Brain microvascular endothelial cell (primary cell): ENCODE data around the gene DPP7.
"Not testable (repeated sequence)": the region's sequence is repeated elsewhere in the genome, so short reads cannot be mapped to it uniquely, and the experiment has no call there.

Experiments used
- DNase-seq: peaks from one replicate; pipeline ENCODE4 v3.0.0-alpha.2; 2020
- H3K27ac ChIP-seq: fragments of 250-450 bp; sonication (Bioruptor Pico); 2 replicates; pipeline ENCODE4 v1.5.1; 2020; ENCODE audit warnings: mild to moderate bottlenecking, moderate library complexity
- H3K27me3 ChIP-seq: fragments of 250-450 bp; sonication (Bioruptor Pico); replicated peaks from 2 replicates; pipeline ENCODE4 v1.5.1; 2020; ENCODE audit warnings: mild to moderate bottlenecking
- H3K36me3 ChIP-seq: fragments of 250-450 bp; sonication (Bioruptor Pico); replicated peaks from 2 replicates; pipeline ENCODE4 v1.5.1; 2020; ENCODE audit warnings: mild to moderate bottlenecking
- H3K4me3 ChIP-seq: 2 replicates; pipeline ENCODE4 v1.5.1; 2011; ENCODE audit warnings: low read depth, mild to moderate bottlenecking, control low read depth, low read length, moderate library complexity
- in situ Hi-C: cut with HindIII; loops from 2 replicates; pipeline ENCODE4 v1.10.0; 2017; ENCODE audit warnings: low sequenced_read_pairs, low pct_ligation_motif_present
- TF ChIP-seq, protein P1 (sequence below): IDR thresholded peaks from 2 replicates; pipeline ENCODE4 v1.5.1; 2011; ENCODE audit warnings: low read depth, mild to moderate bottlenecking, moderate library complexity, low read length, control low read depth, inconsistent platforms; ENCODE audit errors: missing control alignments

Gene DPP7

GRCh38 chr9:137063311-137064026 lies 51.1 kb downstream of the DPP7 start:
- TF ChIP-seq, protein P1, sequence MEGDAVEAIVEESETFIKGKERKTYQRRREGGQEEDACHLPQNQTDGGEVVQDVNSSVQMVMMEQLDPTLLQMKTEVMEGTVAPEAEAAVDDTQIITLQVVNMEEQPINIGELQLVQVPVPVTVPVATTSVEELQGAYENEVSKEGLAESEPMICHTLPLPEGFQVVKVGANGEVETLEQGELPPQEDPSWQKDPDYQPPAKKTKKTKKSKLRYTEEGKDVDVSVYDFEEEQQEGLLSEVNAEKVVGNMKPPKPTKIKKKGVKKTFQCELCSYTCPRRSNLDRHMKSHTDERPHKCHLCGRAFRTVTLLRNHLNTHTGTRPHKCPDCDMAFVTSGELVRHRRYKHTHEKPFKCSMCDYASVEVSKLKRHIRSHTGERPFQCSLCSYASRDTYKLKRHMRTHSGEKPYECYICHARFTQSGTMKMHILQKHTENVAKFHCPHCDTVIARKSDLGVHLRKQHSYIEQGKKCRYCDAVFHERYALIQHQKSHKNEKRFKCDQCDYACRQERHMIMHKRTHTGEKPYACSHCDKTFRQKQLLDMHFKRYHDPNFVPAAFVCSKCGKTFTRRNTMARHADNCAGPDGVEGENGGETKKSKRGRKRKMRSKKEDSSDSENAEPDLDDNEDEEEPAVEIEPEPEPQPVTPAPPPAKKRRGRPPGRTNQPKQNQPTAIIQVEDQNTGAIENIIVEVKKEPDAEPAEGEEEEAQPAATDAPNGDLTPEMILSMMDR = no peak
- no peak overlapping the region for H3K4me3 ChIP-seq
- H3K27ac ChIP-seq = no peak overlapping the region
- no peaks in the 10 kb centered on the region for H3K36me3 ChIP-seq
- no peak for DNase-seq
- no peaks in the 10 kb centered on the region for H3K27me3 ChIP-seq
- in situ Hi-C loops = no loop called here

DNA sequence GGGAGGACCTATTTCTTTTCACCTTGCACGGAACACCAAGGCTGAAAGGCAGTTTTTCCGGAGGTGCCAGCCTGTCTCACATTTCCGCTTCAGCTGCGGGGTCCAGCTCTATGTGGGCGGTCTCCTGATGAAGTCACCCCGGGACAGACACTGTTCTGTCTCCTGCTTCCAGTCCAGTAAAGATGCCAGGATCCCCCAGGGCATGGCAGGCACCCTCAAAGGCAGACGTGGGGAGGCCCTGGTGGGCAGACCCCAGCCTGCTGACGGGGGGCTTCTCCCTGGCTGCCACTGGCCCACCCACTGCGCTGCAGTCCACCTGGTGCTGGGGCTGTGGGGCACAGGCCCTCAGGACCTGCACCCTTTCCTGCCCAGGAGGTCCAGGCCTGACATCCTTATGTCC lies 51.7 kb downstream of the DPP7 start:
- in situ Hi-C loops, DNase-seq, H3K27ac ChIP-seq, H3K4me3 ChIP-seq, H3K36me3 ChIP-seq, H3K27me3 ChIP-seq: not testable (repeated sequence)

DNA sequence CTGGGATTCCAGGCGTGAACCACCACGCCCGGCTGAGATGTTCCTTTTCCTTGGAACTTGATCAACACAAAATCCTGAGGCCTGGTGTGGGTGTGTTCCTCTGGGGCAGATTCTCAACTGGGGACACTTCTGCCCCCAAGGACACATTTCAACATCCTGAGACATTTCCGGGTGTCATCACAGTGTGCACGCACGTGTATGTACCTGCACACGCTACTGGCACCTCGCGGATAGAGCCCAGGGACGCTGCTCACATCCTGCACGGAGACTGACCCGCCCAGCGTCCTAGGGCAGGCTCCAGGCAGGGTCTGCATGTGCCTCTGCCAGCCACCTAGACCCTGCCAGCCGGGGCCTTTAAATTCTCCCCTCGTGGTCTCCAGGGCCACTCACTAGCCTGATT lies 52.1 kb downstream of the DPP7 start:
- in situ Hi-C loops = no loop called here
- no peaks in the 10 kb centered on the region for H3K36me3 ChIP-seq
- no peak for DNase-seq
- no peaks in the 10 kb centered on the region for H3K27me3 ChIP-seq
- TF ChIP-seq, protein P1 = no peak
- no peak overlapping the region for H3K4me3 ChIP-seq
- H3K27ac ChIP-seq = no peak overlapping the region
